NCI-H226 (cell line): ENCODE data around the gene SDC4.

ENCODE experiments used
- DNase-seq: peaks from one replicate; pipeline ENCODE4 v3.0.0-alpha.2; 2015

The SDC4 gene

GRCh38 chr20:45317826-45318225 is 30.4 kb downstream of the SDC4 start:
- DNase-seq, result no peak

- DNase-seq, result no peak
Measured at GRCh38 chr20:45316150-45317080, 31.8 kb downstream of the SDC4 start.

GRCh38 chr20:45315672-45316071 is 32.6 kb downstream of the SDC4 start:
- DNase-seq, result no peak

GRCh38 chr20:45313943-45314342 is 34.3 kb downstream of the SDC4 start:
- no peak for DNase-seq

GRCh38 chr20:45313065-45313695 is 35.0 kb downstream of the SDC4 start:
- DNase-seq, result no peak

GRCh38 chr20:45312241-45312640 is 36.0 kb downstream of the SDC4 start:
- DNase-seq, result no peak

- DNase-seq, result peak; percentile 22
Measured at GRCh38 chr20:45311589-45312211, 36.5 kb downstream of the SDC4 start.

- DNase-seq, result no peak
Measured at GRCh38 chr20:45309075-45309474, 39.1 kb downstream of the SDC4 start.

- DNase-seq, result no peak
Measured at GRCh38 chr20:45308117-45308778, 40.0 kb downstream of the SDC4 start, which contains the start of gene MATN4. MATN4 (minus strand) TSS chr20:45308299; CDS start chr20:45305582, 2,717 bp downstream.

GRCh38 chr20:45307076-45307640 is 41.1 kb downstream of the SDC4 start:
- DNase-seq, result no peak

GRCh38 chr20:45306431-45306982 is 41.7 kb downstream of the SDC4 start, which contains the start of gene RBPJL:
RBPJL (plus strand) TSS chr20:45306840; CDS start chr20:45306923, 83 bp downstream.
- no peak for DNase-seq

GRCh38 chr20:45305262-45305661 is 43.0 kb downstream of the SDC4 start:
- DNase-seq, result no peak

GRCh38 chr20:45304464-45304999 is 43.7 kb downstream of the SDC4 start:
- no peak for DNase-seq

- DNase-seq, result no peak
Measured at GRCh38 chr20:45303586-45304463, 44.4 kb downstream of the SDC4 start.

- peak; percentile 32 for DNase-seq
Measured at GRCh38 chr20:45301824-45302271, 46.4 kb downstream of the SDC4 start.

- DNase-seq, result peak; percentile 30
Measured at GRCh38 chr20:45300961-45301360, 47.3 kb downstream of the SDC4 start.

- DNase-seq, result no peak
Measured at GRCh38 chr20:45299786-45300185, 48.4 kb downstream of the SDC4 start.

- no peak for DNase-seq
Measured at GRCh38 chr20:45297786-45298497, 50.3 kb downstream of the SDC4 start.

GRCh38 chr20:45294659-45295058 is 53.6 kb downstream of the SDC4 start:
- no peak for DNase-seq

- no peak for DNase-seq
Measured at GRCh38 chr20:45294003-45294368, 54.2 kb downstream of the SDC4 start.
